GM12878 (cell line): ENCODE measurements around the gene MEF2C. TPM values are rescaled to one million over a fixed set of nuclear protein-coding genes. Genes with fewer than 3 reads are reported as not detected.

Experiments used
- ATAC-seq: fragments of 200-7000 bp; cut with Tn5 transposase; 3 replicates; pipeline ENCODE4 v1.9.1; 2020; ENCODE audit warnings: mild to moderate bottlenecking, moderate library complexity
- BruUV-seq: library from RNA; stranded (reverse); fragments of 400-500 nt; replicated peaks from 2 replicates; lab custom pipeline; 2021; lab: Mats Ljungman, UMichigan
- CTCF ChIA-PET: fragments of 300-600 bp; sonication (Branson Sonifier 250); formaldehyde crosslinking; extraction: SDS; loops from one replicate; lab custom pipeline; 2021; ENCODE audit warnings: inconsistent platforms; lab: Yijun Ruan, JAX
- POLR2A ChIA-PET: fragments of 350-600 bp; formaldehyde crosslinking; extraction: SDS; loops from one replicate; lab custom pipeline; 2021; ENCODE audit warnings: inconsistent platforms; lab: Charles Lee
- RAD21 ChIA-PET: fragments of 300-600 bp; sonication (Branson Sonifier 250); formaldehyde crosslinking; loops from one replicate; lab custom pipeline; 2023; ENCODE audit warnings: antibody characterized with exemption; ENCODE audit not compliant: unreplicated experiment; lab: Charles Lee
- SMC1A ChIA-PET: fragments of 300-600 bp; sonication (Branson Sonifier 250); formaldehyde crosslinking; loops from one replicate; lab custom pipeline; 2023; ENCODE audit not compliant: unreplicated experiment, uncharacterized antibody; lab: Charles Lee
- DNase-seq: peaks from one replicate; pipeline ENCODE4 v3.0.0-alpha.2; 2011; ENCODE audit warnings: low read depth, low spot score
- FAIRE-seq: peaks from 3 replicates; lab custom pipeline; 2011; peaks lifted over from hg19 to GRCh38; lab: Jason Lieb, UNC
- H2AFZ ChIP-seq: 2 replicates; pipeline ENCODE4 v1.6.0; 2011; ENCODE audit warnings: low read depth, low read length, control low read depth; ENCODE audit not compliant: control insufficient read depth
- H3K27ac ChIP-seq: 2 replicates; pipeline ENCODE4 v1.5.1; 2011; ENCODE audit warnings: control low read depth; ENCODE audit not compliant: control insufficient read depth, insufficient read depth
- H3K27me3 ChIP-seq, 2 experiments: replicated peaks in 1 of 2; 2 replicates each; pipeline versions ENCODE4 v1.6.0 to v1.6.1; 2011; ENCODE audit warnings: low read length in 1 of 2; ENCODE audit not compliant: control insufficient read depth in 2 of 2, insufficient read depth in 2 of 2
- H3K36me3 ChIP-seq, 2 experiments: 2 replicates each; pipeline ENCODE4 v1.5.1; 2011; ENCODE audit warnings: low read length in 1 of 2; ENCODE audit not compliant: control insufficient read depth in 2 of 2, insufficient read depth in 2 of 2
- H3K4me1 ChIP-seq: 2 replicates; pipeline ENCODE4 v1.6.1; 2011; ENCODE audit warnings: mild to moderate bottlenecking, low read length, moderate library complexity, mixed read lengths; ENCODE audit not compliant: control insufficient read depth, insufficient read depth
- H3K4me2 ChIP-seq: 2 replicates; pipeline ENCODE4 v1.6.0; 2011; ENCODE audit warnings: control low read depth; ENCODE audit not compliant: control insufficient read depth, insufficient read depth
- H3K4me3 ChIP-seq: fragments of 200-600 bp; sonication (generic); 2 replicates; pipeline ENCODE4 v1.5.1; 2016
- H3K79me2 ChIP-seq: 2 replicates; pipeline ENCODE4 v1.6.0; 2011; ENCODE audit warnings: low read length; ENCODE audit not compliant: control insufficient read depth, insufficient read depth
- H3K9ac ChIP-seq: 2 replicates; pipeline ENCODE4 v1.8.0; 2011; ENCODE audit warnings: low read length, control low read depth, mixed read lengths; ENCODE audit not compliant: control insufficient read depth, insufficient read depth
- H3K9me3 ChIP-seq: replicated peaks from 3 replicates; pipeline ENCODE4 v1.5.1; 2011; ENCODE audit warnings: mild to moderate bottlenecking, low read length; ENCODE audit not compliant: control insufficient read depth, insufficient read depth
- H4K20me1 ChIP-seq: 2 replicates; pipeline ENCODE4 v1.6.0; 2011; ENCODE audit not compliant: control insufficient read depth, insufficient read depth
- CEBPZ ChIP-seq: fragments of 150-350 bp; IDR thresholded peaks from 2 replicates; pipeline ENCODE4 v1.6.1; 2016; ENCODE audit warnings: low read depth, low read length
- GATAD2B ChIP-seq: fragments of 450-650 bp; conservative IDR thresholded peaks from 2 replicates; pipeline ENCODE4 v1.6.1; 2017; ENCODE audit warnings: low read depth, mild to moderate bottlenecking, moderate library complexity
- SUZ12 ChIP-seq: fragments of 200-600 bp; sonication (generic); IDR thresholded peaks from one replicate; pipeline ENCODE4 v1.6.1; 2018; ENCODE audit warnings: antibody characterized with exemption, mild to moderate bottlenecking; ENCODE audit not compliant: unreplicated experiment
- TBL1XR1 ChIP-seq: IDR thresholded peaks from 2 replicates; pipeline ENCODE4 v1.6.1; 2012; ENCODE audit warnings: low read depth, low read length, improper control_type of control experiment
- TCF7 ChIP-seq: IDR thresholded peaks from 2 replicates; pipeline ENCODE4 v1.6.1; 2014; ENCODE audit warnings: antibody characterized with exemption, borderline replicate concordance
- WRNIP1 ChIP-seq: IDR thresholded peaks from 2 replicates; pipeline ENCODE4 v1.6.1; 2011; ENCODE audit warnings: low read depth, low read length, improper control_type of control experiment, borderline replicate concordance
- ZNF217 ChIP-seq: fragments of 450-650 bp; IDR thresholded peaks from 2 replicates; pipeline ENCODE4 v1.6.1; 2017; ENCODE audit warnings: antibody characterized with exemption, mild to moderate bottlenecking
- WGBS: methylation state at CpG from one replicate; pipeline ENCODE4 v1.1.6; 2016; ENCODE audit warnings: low lambda C conversion rate; ENCODE audit not compliant: insufficient replicate concordance, insufficient coverage; ENCODE audit errors: missing lambda C conversion rate; 5-methylcytosine and 5-hydroxymethylcytosine counted together
- in situ Hi-C: fragments of 300-500 bp; cut with MboI; formaldehyde crosslinking; loops from 9 replicates; pipeline ENCODE4 v1.14.3; 2018; ENCODE audit warnings: mixed read lengths
- intact Hi-C: fragments of 100-400 bp; cut with micrococcal nuclease; formaldehyde crosslinking; loops from one replicate; pipeline ENCODE4 v1.14.2; 2022; ENCODE audit not compliant: unreplicated experiment
- polyA plus RNA-seq, 11 experiments: library from polyadenylated mRNA; depleted of rRNA in 4 of 11; unstranded in 6 of 11; stranded (reverse) in 5 of 11; fragments of >200 nt; fragmentation: Nextera tagmentation in 4 of 11; fragmentation: Illumina TruSeq in 1 of 11; extraction: Ambion mirVana in 4 of 11; extraction: Trizol in 1 of 11; gene quantifications; 1 replicate in 1 of 11; 2 replicates in 10 of 11; pipeline versions ENCODE4 v1.2.1 to v1.2.3, GENCODE V29; 2011 to 2016; ENCODE audit warnings: inconsistent platforms in 2 of 11, missing spikeins in 2 of 11, low read depth in 1 of 11
- total RNA-seq, 4 experiments: library from RNA; depleted of rRNA in 3 of 4; stranded (reverse); fragments of >200 nt in 3 of 4; fragmentation: Illumina TruSeq in 1 of 4; extraction: Trizol in 1 of 4; gene quantifications; 2 replicates each; pipeline versions ENCODE4 v1.2.1 to v1.2.3, GENCODE V29; 2013 to 2021

MEF2C gene
- total and polyA plus RNA-seq, 10 of the 15 experiments (the other 5 are each of a cell fraction or from before 2014, with no cell fraction given): 104 to 225 (median 180) TPM

DNA sequence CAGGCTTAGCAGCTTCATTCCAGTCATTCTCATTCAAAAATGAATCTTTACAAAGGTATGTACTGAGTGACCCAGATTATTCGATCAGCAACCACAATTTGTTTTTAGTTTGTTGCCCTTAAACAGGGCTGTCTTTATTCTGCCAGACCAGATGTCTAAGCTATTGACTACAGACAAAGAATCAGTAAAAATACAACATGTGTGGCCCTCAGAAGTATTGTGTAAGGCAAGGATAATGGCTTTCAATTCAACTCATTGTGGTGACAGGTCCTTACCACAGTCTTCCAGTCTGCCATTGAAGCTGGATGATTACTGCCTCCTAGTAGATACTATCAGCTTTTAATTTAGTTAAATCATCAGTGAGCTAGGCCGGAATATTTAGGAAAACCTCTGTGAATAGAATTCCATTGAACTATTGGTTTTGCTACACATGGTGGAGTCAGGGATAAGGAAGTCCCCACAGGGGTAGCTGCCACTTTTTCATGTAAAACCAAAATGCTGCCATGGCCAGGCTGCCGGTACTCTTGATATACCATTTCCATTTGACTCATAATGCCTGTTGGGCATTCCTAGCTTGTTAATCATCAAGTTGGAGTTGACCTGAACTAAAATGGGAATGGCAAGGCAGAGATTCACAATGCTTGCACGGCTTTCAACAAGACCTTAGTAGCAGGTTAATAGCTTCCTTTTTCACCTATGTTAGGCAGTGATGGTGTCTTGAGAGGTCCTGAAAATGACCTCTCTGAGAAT, 175.6 kb downstream of the MEF2C start:
- ChIA-PET RAD21 (no interaction called here), CTCF (interaction anchor here (0.6 to 1.2 kb wide), 3 partner anchors 11 to 105 kb away, joined by 3 read pairs; no protein-coding TSS in a partner anchor), POLR2A (no interaction called here), SMC1A (interaction anchor here (1.6 to 2.9 kb wide), 3 partner anchors 10 to 380 kb away, joined by 3 to 10 read pairs (median 9); no protein-coding TSS in a partner anchor)
- in situ Hi-C loops (no loop called here), intact Hi-C loops (no loop called here)
- no peak for DNase-seq
- Histone ChIP-seq H3K4me2 (no peak overlapping the region), H2AFZ (no peak overlapping the region), H3K27me3 (no peaks in the 10 kb centered on the region), H3K36me3 (no peaks in the 10 kb centered on the region), H4K20me1 (no peaks in the 10 kb centered on the region), H3K9ac (no peak overlapping the region), H3K4me3 (no peak overlapping the region), H3K79me2 (no peaks in the 10 kb centered on the region), H3K4me1 (no peaks in the 10 kb centered on the region), H3K27ac (no peak overlapping the region), H3K9me3 (no peaks in the 10 kb centered on the region)
- no peak for TF ChIP-seq SUZ12
- TF ChIP-seq CEBPZ: no peak
- no peak for TF ChIP-seq TCF7
- no peak for TF ChIP-seq WRNIP1
- TF ChIP-seq TBL1XR1: no peak
- no peak for TF ChIP-seq ZNF217
- TF ChIP-seq GATAD2B: no peak
- WGBS: 50% methylated on average over 4 of the region's 4 CpGs
- no peak for FAIRE-seq
- no peak for ATAC-seq
- BruUV-seq: no TSS peak
